Fibroblast of the aortic adventitia (primary cell): ENCODE measurements around the gene NR3C1. TPM values are rescaled to one million over a fixed set of nuclear protein-coding genes. Genes with fewer than 3 reads are reported as not detected.

Source experiments
- DNase-seq: peaks from one replicate; pipeline ENCODE4 v3.0.0-alpha.2; 2010; ENCODE audit warnings: low read depth
- H3K4me3 ChIP-seq: 2 replicates; pipeline ENCODE4 v1.5.1; 2011; ENCODE audit warnings: low read depth, mild to moderate bottlenecking, control low read depth, low read length, moderate library complexity
- total RNA-seq: library from RNA; depleted of rRNA; stranded (reverse); fragments of >200 nt; gene quantifications from 2 replicates; pipeline ENCODE4 v1.2.3, GENCODE V29; 2012; ENCODE audit warnings: low replicate concordance
- TF ChIP-seq, protein P1 (sequence below): IDR thresholded peaks from 2 replicates; pipeline ENCODE4 v1.5.1; 2011; ENCODE audit warnings: mild to moderate bottlenecking, low read length, control low read depth, inconsistent platforms; ENCODE audit not compliant: insufficient read depth

NR3C1 gene
- total RNA-seq, 1 donor, result 132 TPM

DNA sequence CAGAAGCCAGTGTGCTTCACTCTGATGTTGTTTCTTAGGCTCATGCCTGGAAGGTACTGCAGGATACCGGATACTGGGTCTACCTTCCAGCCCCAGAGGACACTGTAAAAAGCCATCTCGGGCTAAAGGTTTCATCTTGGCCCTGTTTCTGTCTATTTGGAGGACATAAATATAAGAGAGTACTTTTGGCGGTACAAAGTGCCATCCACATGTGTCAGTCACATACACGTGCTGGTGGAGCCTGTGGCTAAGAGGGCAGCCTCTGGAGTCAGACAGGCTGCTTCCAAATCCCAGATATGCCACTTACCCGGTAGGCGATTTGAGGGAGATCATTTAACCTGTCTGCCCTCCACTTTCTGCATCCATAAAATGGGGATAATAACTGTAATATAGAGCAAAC is 160.4 kb downstream of the NR3C1 start:
- TF ChIP-seq, protein P1, sequence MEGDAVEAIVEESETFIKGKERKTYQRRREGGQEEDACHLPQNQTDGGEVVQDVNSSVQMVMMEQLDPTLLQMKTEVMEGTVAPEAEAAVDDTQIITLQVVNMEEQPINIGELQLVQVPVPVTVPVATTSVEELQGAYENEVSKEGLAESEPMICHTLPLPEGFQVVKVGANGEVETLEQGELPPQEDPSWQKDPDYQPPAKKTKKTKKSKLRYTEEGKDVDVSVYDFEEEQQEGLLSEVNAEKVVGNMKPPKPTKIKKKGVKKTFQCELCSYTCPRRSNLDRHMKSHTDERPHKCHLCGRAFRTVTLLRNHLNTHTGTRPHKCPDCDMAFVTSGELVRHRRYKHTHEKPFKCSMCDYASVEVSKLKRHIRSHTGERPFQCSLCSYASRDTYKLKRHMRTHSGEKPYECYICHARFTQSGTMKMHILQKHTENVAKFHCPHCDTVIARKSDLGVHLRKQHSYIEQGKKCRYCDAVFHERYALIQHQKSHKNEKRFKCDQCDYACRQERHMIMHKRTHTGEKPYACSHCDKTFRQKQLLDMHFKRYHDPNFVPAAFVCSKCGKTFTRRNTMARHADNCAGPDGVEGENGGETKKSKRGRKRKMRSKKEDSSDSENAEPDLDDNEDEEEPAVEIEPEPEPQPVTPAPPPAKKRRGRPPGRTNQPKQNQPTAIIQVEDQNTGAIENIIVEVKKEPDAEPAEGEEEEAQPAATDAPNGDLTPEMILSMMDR, result no peak
- no peak for DNase-seq
- H3K4me3 ChIP-seq, result no peak overlapping the region

DNA sequence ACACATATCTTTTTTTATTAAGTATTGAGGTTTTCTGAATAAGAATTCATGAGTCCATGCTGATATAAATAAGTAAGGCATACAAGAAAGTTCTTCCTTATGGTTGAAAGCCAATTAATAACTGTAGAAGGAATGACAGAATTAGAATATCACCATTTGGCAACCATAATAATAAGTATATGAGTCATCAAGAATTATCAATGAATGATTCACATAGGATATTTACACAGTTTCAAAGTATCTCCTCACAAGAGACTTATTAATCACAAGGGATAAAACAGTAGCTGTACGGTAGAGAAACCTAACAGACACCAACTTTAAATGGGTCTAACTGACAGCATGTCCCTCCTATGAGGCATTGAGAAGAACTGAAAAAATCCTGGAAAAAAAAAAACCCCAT is 161.6 kb downstream of the NR3C1 start:
- TF ChIP-seq, protein P1, result no peak
- H3K4me3 ChIP-seq, result no peak overlapping the region
- DNase-seq, result peak; percentile 50

DNA sequence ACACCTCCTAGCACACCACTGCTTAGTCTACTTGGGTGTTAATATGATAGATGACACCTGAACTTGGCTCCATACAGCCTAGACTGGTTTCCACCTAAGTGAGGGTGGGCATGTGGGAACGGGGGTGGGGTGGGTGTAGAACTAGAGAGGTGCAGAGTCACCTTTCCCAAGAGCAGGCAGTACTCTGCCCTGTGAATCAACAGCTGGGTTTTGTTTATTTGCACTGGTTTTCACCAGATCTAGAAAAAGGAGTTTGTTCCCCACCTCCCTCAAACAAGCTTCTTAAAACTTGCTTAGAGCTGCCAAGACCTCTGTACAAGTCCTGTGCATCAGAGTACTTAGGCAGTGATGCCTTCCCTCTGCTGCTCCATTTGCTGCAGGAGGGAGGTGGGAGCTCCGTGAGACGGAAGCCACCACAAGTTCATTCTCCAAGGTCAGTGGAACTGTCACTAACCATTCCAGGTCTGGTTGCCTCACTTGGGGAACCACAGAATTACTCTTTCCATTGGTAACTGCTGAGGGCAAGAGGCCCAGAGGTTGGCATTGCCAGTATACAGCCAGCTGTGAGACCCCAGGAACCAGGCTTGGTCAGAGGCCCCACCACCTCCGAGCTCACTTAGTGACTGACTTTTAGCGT is 163.5 kb downstream of the NR3C1 start:
- no peak for DNase-seq
- no peak overlapping the region for H3K4me3 ChIP-seq

DNA sequence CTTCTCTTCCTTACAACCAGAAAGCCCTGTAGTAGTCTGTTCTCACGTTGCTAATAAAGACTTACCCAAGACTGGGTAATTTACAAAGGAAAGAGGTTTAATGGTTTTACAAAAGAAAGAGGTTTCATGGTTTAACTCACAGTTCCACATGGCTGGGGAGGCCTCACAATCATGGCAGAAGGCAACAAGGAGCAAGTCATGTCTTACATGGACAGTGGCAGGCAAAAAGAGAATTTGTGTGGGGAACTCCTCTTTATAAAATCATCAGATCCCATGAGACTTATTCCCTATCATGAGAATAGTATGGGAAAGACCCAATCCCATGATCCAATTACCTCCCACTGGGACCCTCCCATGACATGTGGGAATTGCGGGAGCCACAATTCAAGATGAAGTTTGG is 164.9 kb downstream of the NR3C1 start:
- TF ChIP-seq, protein P1, result no peak
- DNase-seq, result no peak

More for the DNA sequence above, 163.5 kb downstream of the NR3C1 start:
- TF ChIP-seq, protein P1, result no peak

DNA sequence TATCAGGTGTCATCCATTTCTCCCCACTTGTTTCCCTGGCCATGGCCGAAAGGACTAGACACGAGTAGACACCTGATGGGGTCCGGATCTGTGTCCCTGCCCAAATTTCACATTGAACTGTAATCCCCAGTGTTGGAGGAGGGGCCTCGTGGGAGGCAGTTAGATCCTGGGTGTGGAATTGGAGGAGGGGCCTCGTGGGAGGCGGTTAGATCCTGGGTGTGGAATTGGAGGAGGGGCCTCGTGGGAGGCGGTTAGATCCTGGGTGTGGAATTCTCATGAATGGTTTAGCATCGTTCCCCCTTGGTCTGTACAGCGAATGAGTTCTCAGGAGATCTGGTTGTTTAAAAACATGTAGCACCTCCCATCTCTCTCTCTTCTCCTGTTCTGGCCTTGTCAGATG is 165.8 kb downstream of the NR3C1 start:
- H3K4me3 ChIP-seq, result no peak overlapping the region
- TF ChIP-seq, protein P1, result no peak
- DNase-seq, result no peak

More for the DNA sequence above, 164.9 kb downstream of the NR3C1 start:
- H3K4me3 ChIP-seq, result no peak overlapping the region

DNA sequence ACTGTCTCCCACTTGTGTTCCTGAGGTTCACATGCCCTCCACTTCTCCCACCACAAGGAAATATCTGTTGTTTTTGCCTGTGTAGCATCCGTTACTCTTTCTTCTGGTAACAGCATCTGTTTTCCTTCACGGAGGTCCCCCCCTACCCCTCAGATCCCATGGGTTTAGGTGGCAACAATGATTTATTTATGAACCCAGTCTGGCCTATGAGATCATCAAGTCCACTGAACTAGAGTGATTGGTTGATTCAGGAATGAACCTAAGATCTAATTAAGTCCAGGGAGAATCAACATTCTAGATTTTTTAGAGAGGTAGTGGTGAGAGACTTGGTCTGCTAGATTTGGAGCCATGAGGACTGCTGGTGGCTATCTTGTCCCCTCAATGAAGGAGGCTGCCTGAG is 166.8 kb downstream of the NR3C1 start:
- no peak overlapping the region for H3K4me3 ChIP-seq
- DNase-seq, result no peak
- TF ChIP-seq, protein P1, result no peak

DNA sequence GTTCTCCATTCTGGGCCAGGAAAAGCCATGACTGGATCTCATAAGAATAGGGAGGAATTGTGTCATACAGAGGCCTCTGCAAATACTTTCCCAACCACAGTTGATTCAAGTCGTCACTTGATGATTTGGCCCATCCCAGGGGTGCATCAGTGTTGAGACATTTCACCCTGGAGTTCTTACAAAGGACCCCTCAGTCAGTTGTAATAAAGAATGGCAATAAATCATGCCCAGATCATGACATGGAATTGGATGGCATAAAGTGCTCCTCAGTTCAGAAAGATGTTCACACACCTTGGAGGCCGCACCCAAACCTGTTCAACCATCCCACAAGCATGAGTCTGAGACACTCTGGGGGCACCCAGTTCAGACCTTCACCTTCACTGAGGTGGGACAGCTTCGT is 168.1 kb downstream of the NR3C1 start:
- DNase-seq, result peak; percentile 87
- TF ChIP-seq, protein P1, result no peak

More for the DNA sequence above, 168.1 kb downstream of the NR3C1 start:
- H3K4me3 ChIP-seq, result no peak overlapping the region
